ENCODE data around the gene LRBA.

LRBA gene

DNA sequence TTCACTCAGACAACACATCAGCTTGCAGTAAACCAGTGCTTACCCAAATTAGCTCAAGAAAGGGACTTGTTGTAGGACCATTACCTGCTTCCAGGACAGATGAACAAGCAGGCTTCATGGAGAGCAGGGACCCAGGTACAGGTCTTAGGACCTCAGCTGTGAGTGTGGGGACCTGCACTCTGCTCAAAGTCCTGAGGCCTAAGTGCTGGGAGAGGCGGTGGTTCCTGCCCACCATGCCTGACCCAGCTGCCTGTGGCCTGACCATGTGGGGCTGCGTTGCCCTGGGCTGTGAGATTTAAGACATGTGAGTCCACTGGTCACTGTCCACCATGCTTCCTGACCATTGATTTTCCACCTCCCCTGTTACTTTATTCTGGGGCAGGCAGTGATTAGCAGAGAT lies 796.6 kb downstream of the LRBA start:
- no peak for DNase-seq

DNA sequence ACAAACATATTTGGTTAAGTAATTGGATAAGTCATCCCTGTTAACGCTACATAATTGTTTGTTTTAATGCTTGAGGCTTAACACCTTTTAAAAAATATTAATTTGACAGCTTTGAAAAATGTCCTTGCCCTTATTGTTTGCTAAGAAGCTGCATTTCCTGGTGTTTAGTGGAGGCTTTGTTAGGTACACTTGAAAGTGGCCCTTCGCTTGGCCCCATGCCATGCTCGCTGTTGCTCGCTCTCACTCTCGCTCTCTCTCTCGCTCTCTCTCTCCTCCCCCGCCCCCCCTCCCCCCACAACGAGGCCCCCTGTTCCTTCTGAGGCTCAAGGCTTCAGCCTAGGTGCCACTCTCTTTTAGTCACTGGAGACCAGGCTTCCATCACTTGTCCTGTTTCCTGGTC lies 797.3 kb downstream of the LRBA start:
- peak; percentile 68 for DNase-seq

DNA sequence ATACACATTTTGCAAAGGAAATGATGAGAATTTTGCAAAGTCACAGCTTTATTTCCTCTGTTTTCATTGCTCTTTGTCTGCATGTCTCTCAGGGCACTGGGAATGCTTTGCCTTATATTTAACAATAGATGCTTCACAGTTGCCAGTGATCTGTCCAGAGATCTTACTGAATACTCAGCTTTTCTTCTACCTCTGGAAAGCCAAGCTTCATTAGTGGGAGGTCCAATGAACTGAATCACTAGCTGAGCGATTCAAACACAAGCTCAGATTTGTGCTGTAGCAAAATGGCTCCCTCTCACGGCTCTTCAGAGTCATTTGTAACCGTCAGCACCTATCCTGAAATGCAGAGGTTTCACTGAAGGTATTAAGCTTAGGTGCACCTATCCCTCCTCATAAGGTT lies 797.9 kb downstream of the LRBA start:
- no peak for DNase-seq

DNA sequence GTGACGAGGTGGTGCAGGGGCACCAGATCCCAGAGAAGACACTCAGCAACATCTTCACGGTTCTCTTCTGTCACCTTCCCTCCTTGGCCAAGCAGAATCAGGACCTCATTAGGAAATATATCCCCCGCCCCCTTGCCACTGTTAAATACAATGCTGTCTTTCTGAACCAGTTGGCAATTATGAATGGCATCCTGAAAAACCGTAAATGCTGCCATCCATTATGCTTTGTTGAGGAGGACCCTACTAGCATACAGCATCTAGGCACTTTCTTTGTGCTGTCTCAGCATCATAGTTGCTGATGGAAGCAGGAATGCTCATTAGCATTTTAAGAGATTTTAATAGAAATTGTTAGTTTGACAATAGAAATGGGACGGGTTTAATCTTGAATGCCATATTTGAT lies 798.4 kb downstream of the LRBA start:
- no peak for DNase-seq

DNA sequence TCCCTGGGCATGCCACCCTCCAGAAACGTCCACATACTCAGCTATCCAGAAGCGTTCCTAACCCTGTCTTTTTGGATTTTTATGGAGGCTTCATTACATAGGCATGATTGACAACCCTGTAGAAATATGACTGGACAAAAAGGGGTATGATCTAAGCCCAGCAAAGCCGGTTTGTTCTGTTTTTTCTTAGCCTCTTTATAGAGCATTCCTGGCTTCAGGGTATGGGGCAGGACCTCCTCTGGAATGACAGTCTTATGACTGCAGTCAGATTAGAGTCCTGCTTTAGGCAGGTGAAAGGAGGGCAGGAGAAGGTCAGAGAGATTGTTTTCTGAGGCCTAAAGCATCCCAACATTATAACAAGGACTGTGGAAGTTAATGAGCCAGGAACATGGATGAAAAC lies 799.5 kb downstream of the LRBA start:
- DNase-seq, result no peak

Measured in NCI-H1417 treated with DMSO at 0.1 percent for 48 hours (cell line).